HG03064 (cell line): ENCODE measurements around the gene COG7.
"Not testable (repeated sequence)": the region's sequence is repeated elsewhere in the genome, so short reads cannot be mapped to it uniquely, and the experiment has no call there.

Experiments used
- ATAC-seq: cut with Tn5 transposase; IDR thresholded peaks from one replicate; pipeline ENCODE4 v1.9.1; 2021; ENCODE audit warnings: low read depth; ENCODE audit not compliant: unreplicated experiment

Gene COG7

GRCh38 chr16:23367564-23367963 lies 85.4 kb downstream of the COG7 start:
- ATAC-seq, result no peak

- ATAC-seq, result not testable (repeated sequence)
These were observed 86.6 kb downstream of the COG7 start for GRCh38 chr16:23366341-23366740.

- no peak for ATAC-seq
These were observed 87.3 kb downstream of the COG7 start for GRCh38 chr16:23365602-23366240.

GRCh38 chr16:23362460-23363317 lies 90.3 kb downstream of the COG7 start:
- ATAC-seq, result no peak

GRCh38 chr16:23359092-23359760 lies 93.8 kb downstream of the COG7 start:
- no peak for ATAC-seq

GRCh38 chr16:23357761-23358290 lies 95.2 kb downstream of the COG7 start:
- no peak for ATAC-seq

GRCh38 chr16:23356941-23357340 lies 96.0 kb downstream of the COG7 start:
- no peak for ATAC-seq

GRCh38 chr16:23355106-23355670 lies 97.8 kb downstream of the COG7 start:
- no peak for ATAC-seq

- no peak for ATAC-seq
These were observed 98.7 kb downstream of the COG7 start for GRCh38 chr16:23354246-23354645.

- no peak for ATAC-seq
These were observed 99.5 kb downstream of the COG7 start for GRCh38 chr16:23353440-23353839.

GRCh38 chr16:23351360-23351759 lies 101.6 kb downstream of the COG7 start:
- ATAC-seq, result no peak

GRCh38 chr16:23348579-23349469 lies 104.2 kb downstream of the COG7 start:
- ATAC-seq, result no peak

GRCh38 chr16:23345237-23345636 lies 107.8 kb downstream of the COG7 start:
- no peak for ATAC-seq

GRCh38 chr16:23343643-23344612 lies 109.1 kb downstream of the COG7 start:
- ATAC-seq, result no peak

- no peak for ATAC-seq
These were observed 110.8 kb downstream of the COG7 start for GRCh38 chr16:23342083-23342640.

- no peak for ATAC-seq
These were observed 113.2 kb downstream of the COG7 start for GRCh38 chr16:23339787-23340186.
